NCI-H2029 (cell line): Measurements from ENCODE around the gene NAPA.

ENCODE experiments used
- DNase-seq: peaks from one replicate; lab custom pipeline; 2025; lab: John Stamatoyannopoulos, UW

The NAPA gene

DNA sequence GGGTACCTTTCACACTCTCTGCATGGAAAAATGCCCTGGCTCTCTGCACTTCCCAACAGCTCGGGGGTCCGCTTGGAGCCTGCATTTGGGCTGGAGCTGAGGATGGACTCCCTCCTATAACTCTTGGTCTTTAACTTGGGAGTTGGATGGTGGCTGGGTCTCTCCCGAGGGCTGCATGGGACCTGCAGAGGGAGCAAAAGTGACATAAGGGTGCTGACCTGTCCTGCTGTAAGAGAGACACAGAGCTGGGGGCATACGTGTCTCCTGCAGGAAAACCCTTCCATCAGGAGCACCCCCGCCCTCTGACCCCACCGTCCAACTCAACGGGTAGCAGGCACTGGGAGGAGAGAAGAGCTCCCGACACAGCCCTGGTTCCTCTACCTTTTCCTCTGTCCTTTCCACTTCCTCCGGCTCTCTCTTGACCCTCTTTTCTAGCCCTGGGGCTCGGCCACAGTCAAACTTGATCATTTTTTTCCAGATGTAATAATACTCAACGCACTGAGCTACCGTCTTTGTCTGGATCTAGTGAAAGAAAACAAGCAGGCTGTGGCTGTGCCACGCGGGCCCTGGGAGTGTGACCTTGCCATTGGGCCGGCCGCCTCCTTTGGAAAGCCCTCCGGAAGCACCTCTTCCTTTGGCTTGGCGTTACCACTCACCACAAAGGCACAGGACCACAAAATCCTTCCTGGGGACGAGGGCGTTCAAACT is 6.8 kb upstream of the NAPA start:
- DNase-seq = no peak

DNA sequence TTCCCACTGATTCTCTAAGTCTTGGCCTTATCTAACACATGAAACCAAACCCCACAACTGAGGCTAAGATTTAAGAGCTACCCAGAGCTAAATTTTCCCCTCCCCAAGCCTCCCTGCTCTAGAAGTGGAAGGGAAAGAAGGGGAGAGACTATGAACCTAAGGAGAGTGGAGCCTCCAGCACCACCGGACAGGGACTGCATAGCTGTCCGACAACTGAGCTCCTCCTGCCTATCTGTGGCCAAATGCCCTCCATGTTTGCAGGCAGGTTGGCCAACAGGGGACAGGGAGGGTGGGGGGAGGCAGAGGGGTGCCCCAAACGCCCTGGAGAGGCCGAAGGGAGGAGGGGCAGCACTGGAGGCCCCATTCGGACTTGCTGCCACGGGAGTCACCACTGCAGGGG is 6.0 kb upstream of the NAPA start:
- DNase-seq = no peak

DNA sequence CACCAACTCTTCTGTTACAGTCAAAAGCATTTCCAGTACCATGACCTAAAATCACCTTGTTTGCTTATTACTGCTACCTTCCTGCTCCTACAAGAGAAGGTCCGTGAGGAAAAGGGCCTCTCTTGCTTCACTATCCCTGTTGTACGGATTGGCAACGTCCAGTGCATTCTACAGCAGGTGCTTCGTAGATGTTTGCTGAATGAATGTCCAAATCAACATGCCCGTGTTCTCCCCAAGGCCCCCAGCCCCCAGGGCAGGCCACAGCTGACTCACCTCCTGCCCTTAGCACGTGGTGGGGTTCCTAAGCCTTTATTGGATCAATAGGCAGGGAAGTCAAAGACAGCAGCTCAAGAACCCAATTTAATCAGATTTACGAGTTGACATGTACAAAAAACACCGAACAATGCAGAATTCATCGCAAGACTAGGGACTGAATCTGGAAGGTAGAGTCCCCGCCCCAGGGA is 5.5 kb upstream of the NAPA start:
- DNase-seq = no peak

DNA sequence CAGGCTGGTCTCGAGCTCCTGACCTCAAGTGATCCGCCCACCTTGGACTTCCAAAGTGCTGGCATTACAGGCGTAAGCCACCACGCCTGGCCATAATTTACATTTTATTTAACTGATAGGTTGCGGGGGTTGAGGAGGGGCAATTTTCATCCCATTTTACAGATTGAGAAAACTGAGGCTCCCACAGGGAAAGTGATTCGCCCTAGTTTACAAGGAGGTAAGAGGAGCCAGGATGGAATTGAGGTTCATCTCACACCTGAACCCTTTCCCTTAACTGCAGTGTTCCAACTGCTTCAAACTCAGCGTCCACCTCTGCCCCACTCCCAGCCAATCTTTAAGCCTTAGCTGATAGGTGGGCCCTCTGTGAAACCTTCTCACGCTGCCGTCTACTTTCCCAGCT is 4.0 kb upstream of the NAPA start:
- no peak for DNase-seq

DNA sequence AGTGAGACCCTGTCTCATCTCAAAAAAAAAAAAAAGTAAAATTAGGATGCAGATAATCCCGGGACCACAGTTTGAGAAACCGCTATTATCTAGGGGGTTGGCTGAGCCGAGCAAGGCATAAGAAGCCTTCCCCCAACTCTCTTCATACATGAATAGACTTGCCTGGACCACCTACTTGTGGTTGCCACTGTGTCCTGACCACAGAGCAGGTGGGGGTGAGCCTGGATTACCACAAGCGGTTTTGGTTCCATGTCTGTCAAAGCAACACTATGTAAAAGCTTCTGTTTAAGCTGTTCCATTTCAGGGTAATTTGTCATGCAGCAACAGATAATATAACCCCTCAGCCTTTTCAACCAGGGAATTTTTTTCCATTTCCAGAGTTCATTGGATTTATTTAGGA is 3.3 kb upstream of the NAPA start:
- no peak for DNase-seq

DNA sequence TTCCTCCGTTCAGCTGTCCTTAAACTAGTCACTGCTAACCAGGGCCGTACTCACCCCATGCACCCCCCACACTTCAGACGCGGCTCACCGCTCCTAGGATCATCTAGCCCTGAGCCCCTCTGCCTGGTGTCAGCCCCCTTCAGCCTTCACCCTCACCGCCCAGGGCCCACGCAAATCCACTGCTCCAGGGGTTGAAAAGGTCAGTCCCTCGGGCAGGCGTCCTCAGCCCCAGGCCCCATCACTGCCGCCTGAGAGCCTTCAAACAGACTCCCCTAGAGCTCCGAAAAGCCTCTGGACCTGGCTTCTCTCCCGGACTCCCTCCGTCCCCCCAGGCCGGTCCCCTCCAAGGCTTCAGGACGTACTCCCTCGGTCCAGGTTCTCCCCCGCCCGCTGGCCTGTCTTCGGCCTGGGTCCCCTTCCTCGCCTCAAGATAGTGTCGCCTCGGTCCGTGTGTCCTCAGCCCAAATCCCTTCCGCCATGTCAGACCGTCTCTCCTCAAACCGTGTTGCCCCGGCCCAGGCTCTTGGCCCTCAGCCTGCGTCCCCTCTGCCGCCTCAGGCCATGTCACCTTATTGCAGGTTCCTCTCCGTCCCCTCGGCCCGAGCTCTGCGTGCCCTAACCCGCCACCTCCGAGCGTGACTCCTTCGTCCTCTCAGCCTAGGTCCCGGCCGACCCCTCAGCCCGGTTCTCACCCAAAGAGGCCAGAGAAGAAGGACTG is 553 bp downstream of the NAPA start:
- DNase-seq = no peak

DNA sequence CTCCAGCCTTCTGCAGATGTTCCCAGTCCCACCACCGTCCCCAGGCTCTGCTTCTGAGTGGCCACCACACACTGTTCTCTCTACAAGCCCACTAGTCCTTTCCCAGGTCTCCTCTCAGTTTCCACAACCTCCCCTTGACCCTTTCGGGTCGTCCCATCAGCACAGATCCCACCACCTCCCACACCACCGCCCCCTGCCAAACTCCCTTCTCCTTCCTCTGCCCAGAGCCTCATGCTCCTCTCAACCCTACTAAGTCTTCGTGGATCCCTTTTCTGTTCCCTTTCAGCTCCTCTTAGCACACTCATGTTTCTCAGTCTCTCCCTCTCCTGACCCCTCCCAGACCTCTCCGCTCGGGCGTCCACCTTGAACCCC is 1.9 kb downstream of the NAPA start:
- DNase-seq = no peak

DNA sequence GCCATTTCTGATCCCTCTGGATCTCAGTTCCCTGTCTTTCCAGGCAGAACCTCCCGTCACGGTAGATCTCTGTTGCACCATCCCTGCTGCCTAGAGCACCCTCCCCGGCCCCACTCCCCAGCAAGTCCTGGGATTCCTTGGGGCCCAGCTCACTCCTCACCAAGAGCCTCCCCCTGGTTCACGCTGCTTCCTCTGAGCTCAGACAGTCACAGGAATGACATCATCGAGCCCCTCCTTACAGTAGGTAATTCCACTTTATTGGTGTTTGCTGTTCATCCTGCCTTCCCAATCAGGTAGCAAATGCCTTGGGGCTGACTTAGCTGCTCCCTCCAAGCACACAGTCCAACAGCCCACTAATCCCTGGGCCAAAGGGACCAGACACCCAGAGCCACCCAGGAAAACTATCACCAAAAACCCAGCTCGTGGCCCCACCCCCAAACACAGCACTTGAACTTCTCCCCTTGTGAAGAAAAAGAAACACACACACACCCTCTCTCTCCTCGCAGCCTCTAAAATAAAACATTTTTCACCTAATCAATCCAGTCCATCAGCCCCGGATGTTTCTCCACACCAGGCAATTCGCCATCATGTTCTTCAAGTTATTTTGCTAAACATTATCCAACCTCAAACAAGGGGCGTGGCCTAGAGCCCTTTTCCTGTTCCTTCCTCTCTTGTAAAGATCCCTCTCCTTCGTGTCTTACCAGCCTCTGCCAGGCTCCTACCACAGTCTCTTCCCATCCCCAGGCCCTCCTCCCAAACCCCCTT is 2.5 kb downstream of the NAPA start:
- no peak for DNase-seq

DNA sequence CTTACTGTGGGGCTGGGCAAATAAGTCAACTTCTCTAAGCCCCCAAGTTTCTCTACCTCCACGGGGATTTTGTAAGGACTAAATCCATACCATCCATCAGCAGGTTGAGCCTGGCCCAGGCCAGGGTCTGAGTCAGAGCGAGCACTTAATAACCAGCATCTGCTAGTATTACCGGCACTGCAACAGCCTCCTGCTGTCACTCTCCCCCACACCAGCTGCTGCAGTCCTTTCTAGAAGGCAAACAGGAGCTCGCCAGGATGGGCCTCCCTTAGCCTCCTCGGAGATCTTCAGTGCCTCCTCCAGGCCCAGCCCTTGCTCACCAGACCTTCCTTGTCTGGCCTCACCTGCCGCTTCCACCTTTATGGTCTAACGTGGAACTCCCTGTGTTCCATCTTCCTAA is 3.2 kb downstream of the NAPA start:
- DNase-seq = no peak

DNA sequence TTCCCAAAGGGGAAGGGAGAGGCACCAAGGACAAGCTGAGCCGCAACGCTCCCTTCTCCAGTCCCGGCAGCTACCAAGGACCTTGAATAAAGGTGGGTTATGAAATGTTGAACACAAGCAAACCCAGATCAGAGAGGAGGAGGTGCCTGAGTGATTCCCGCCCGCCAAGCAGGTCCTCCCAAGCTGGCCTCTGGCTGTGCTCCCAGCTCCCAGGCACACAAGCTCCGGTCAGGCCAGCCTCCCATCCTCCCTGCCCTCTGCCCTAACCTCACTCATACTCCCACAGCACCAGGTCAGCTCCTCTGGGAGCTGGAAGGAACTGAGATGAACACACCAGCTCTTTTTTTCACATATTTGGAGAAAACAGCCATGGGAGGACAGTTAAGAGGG is 3.7 kb downstream of the NAPA start:
- DNase-seq = no peak

DNA sequence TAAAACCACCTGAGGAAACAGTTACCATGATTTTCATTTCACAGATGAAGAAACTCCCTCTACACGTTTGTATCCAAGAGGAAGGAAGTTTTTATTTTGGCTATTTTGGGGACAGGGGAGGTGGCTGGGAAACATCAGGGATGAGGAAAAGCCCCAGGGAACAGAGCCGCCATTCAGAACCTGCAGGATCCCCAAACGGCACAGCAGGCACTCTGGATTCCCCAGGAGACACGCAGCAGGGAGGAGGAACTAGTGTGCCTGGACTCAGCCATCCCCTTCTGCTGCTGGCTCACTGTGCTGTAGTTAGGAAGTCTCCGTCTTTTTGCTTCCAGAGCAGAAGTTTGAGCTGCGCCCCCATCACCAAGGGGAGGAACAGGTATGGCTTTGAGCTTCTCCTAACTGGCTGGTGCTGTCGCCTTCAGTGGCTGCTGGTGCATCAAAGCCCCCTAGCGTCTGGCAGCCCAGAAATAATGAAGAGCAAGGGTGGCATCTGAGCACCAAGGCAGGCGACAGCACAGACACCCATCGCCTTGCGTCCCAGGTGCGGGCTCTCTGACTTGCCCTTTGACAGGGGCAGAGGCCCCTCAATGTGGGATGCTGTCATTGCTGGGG is 4.2 kb downstream of the NAPA start:
- no peak for DNase-seq

DNA sequence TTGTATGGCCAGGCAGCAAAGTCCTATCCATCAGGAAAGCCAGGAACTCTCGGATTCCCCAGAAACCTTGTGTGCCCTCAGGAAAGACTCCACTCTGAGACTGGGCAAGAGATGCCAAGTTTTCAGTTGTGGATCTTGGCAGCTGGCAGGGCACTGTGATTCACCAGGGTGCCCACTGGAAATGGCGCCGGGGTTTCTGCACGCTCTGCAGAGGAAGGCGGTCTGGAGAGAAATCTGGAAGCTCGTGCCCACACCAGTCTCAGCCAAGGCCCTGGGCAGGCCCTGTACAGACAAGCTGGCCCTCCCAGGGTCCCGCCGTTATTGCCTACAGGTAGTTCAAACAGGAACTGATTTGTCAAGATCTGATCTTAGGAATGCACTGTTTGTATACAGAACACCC is 4.9 kb downstream of the NAPA start:
- no peak for DNase-seq

DNA sequence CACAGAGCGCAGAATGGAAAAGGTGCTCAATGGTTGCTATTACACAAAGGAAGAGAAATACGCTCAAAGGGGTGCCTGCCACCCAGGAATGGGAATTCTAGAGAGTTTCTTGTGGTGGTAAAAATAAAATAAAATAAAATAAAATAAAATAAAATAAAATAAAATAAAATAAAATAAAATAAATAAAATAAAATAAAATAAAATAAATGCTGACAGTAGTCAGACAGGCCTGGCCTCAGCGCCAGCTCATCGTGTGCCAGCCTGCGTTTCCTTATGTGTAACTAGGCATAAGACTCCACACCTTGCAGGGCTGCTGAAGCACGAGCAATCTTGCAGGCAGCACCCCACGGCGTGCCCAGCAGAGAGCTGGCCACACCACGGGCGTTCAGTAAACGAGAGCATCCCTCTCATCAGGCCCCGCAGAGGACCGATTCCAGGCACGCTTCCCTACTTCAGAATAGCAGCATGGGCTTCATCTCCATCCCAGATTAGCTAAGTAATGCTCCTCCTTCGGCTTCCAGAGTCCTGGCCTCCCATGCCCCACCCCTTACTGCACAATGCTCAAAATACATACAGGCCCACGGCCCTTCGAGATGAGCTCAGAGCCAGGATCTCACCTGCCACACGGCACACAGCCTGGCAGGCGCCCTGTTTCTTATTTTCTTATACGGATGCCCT is 5.6 kb downstream of the NAPA start:
- no peak for DNase-seq

DNA sequence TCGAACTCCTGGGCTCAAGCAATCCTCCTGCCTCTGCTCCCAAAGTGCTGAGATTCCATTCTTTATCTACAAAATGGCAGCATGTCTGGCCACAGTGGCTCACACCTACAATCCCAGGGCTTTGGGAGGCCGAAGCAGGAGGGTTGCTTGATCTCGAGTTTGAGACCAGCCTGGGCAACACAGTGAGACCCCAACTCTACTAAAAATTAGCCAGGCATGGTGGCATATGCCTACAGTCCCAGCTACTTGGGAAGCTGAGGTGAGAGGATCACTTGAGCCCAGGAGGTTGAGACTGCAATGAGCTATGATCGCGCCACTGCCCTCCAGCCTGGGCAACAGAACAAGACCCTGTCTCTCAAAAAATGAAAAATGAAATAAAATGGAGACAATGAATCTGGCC is 6.1 kb downstream of the NAPA start:
- no peak for DNase-seq

DNA sequence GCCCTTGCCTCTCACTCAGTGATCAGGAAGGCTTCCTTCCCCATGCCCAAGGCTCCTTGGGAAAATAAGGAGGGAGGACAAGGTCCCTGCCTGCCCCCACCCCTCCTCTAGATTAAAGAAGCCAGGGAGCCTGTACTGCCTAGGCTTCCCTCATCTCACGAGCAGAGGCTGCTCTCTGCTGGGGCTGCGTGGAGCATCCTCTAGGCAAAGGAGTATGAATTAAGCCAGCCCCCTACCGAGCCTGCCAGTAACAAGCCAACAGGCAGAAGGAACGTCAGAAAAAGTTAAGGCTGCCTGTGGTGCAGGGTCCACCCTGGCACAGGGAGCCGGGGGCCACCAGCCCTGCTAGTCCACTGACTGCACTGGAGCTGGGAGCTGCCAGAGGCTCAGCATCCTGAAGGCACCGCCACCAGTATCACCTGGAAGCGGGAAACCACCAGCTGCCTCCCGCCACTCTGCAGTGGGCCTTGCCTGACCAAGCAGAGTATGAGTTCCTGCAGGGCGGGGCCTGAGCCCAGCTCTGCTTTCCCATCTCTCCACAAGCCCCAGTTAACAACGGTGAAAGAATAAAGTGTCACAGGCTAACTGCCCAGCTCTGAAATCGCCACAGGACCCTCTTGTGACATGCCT is 6.8 kb downstream of the NAPA start:
- no peak for DNase-seq

DNA sequence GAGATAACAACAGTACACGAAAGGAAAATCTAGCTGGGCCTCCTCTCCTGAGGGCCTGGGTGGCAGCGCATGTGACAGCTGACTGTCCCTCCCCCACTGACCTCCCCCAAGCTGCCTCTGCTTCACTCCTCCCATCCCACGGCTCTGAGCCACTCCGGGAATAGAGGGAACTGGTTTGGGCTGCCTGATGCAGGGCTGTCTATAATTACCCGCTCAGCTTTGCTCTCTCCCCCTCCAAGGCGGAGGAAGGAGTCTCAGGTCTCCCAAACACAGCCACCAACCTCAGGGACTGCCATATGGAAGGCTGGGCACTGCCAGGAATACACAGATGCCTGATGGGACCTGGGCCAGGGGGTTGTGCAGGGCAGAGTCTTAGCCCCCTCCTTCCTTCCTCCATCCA is 7.9 kb downstream of the NAPA start:
- no peak for DNase-seq

DNA sequence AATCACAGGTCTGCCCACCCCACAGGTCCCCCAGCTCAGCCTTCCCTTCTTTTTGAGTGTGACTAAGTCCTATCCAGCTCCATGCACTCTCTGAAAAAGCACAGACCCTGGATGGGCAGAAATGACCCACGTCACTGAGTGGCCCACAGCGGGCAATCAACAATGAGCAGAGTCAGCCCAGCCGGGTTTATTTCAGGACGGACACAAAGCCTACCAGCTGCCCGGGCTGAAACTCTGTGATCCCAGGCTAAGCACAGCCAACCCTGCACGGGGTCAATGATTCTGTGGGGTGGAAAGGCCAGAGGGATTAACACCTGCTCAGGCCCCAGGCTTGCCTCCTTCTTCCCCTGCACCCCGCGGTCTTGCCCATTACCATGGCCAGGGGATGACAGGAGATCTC is 8.4 kb downstream of the NAPA start:
- DNase-seq = no peak

DNA sequence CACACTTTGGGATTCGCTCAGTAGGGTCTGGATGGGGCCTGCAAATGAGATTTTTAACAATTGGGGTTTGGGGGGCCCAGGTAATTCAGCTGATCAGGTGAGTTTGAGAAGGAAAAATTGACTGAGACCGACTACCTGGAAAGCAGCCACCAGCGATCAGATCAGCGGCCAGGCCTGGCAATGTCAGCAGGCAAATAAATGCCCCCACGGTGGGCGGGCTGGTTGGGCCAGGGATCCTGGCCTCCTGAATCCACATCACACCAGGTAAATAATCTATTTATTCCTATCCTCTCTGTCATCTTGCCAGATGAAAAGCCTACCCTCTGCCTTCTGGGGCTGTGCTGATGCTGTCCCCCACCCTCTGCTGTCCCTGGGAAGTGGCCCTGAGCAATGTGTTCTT is 9.4 kb downstream of the NAPA start:
- no peak for DNase-seq

DNA sequence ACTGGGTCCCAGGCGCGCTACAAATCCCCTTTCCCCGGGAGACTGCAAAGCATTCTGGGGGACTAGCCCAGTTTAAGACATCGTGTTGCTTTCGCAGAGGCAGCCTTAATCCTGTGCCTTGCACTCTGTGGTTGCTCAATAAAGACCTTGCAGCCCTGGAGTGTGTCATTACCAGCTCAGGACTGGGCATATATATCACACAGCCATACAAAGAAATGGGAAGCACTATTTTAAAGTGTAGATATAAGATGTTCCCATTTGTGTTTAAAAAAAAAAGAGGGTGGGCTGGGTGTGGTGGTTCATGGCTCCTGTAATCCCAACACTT is 11.1 kb downstream of the NAPA start:
- DNase-seq = no peak

DNA sequence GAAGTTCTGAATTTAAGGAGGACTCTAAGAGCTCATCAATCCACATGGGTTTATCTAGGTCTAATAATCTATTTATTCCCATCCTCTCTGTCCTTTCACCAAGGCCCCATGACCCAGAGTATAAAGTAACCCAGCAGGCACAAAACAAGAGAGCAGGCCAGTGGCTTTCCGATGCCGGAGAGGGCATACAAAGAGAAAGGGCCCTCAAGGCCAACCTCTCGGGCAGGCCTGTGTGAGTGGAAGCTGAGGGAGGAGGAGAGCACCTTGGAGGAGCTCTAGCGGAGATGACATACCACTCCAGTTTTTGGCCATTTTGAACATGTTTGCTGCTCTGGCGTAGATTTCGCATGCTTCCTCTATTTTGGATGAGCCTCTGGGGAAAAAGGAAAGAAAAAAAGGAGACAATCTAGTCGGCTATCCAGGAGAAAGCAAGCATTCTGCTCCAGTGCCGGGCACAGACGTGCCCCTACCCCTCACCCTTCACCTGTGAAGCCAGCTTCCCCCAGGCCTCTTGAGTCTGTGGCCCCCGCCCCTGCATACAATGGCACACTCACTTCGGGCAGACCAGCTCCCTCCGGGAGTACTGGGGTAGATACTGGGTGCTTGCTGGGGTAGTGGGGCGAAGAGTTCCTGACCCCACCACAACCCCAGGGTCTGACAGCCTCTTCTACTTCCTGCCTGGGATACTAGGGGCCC is 11.6 kb downstream of the NAPA start:
- no peak for DNase-seq
